Endothelial cell (in vitro differentiated cells): Measurements from ENCODE around the gene ADORA1. TPM values are rescaled to one million over a fixed set of nuclear protein-coding genes. Genes with fewer than 3 reads are reported as not detected.

ENCODE experiments used
- DNase-seq: peaks from one replicate; pipeline ENCODE4 v3.0.0; 2021; ENCODE audit warnings: low spot score
- H3K27ac Mint-ChIP-seq: one replicate; pipeline ENCODE4 v1.8.0; 2021; ENCODE audit warnings: mixed read lengths, inconsistent platforms; ENCODE audit not compliant: unreplicated experiment
- H3K27me3 Mint-ChIP-seq: one replicate; pipeline ENCODE4 v1.8.0; 2021; ENCODE audit warnings: mild to moderate bottlenecking, moderate library complexity, mixed read lengths, inconsistent platforms; ENCODE audit not compliant: unreplicated experiment
- H3K36me3 Mint-ChIP-seq: one replicate; pipeline ENCODE4 v1.8.0; 2021; ENCODE audit warnings: mild to moderate bottlenecking, low read depth, mixed read lengths, inconsistent platforms; ENCODE audit not compliant: unreplicated experiment
- H3K4me1 Mint-ChIP-seq: one replicate; pipeline ENCODE4 v1.8.0; 2021; ENCODE audit warnings: mild to moderate bottlenecking, mixed read lengths, inconsistent platforms; ENCODE audit not compliant: unreplicated experiment
- H3K4me3 Mint-ChIP-seq: one replicate; pipeline ENCODE4 v1.8.0; 2021; ENCODE audit warnings: mild to moderate bottlenecking, mixed read lengths, inconsistent platforms; ENCODE audit not compliant: unreplicated experiment
- H3K9me3 Mint-ChIP-seq: one replicate; pipeline ENCODE4 v1.8.0; 2021; ENCODE audit warnings: mixed read lengths, inconsistent platforms; ENCODE audit not compliant: unreplicated experiment
- CTCF ChIP-seq: fragments of 200-600 bp; sonication (generic); IDR thresholded peaks from one replicate; pipeline ENCODE4 v1.5.0; 2021; ENCODE audit warnings: antibody characterized with exemption; ENCODE audit not compliant: unreplicated experiment
- long read RNA-seq: library from polyadenylated mRNA; unstranded; transcript quantifications from one replicate; pipeline ENCODE4 v2.0.0, GENCODE V29; 2020; ENCODE audit not compliant: unreplicated experiment
- total RNA-seq: library from RNA; stranded (reverse); fragmentation: NEBNext Ultra II Directional; extraction: Animal tissue kit (Norgen Biotek cat#: 25700); gene quantifications from one replicate; pipeline ENCODE4 v1.2.1, GENCODE V29; 2021; ENCODE audit not compliant: unreplicated experiment

The ADORA1 gene
- 16.3 TPM for total RNA-seq
- long read RNA-seq, partial matches to known transcripts: 0 of 2 reads
- long read RNA-seq, other reads (novel, unspliced or antisense): 1 of 2 reads

- peak; percentile 69 for DNase-seq
- Mint-ChIP-seq H3K36me3 (no peaks in the 10 kb centered on the region), H3K4me1 (peaks cover 49% of the 10 kb centered on the region), H3K4me3 (peak within 1 kb of the TSS; percentile 87), H3K9me3 (no peaks in the 10 kb centered on the region), H3K27me3 (peaks cover 23% of the 10 kb centered on the region), H3K27ac (no peak within 1 kb of the TSS)
- no peak for TF ChIP-seq CTCF
Observed at GRCh38 chr1:203127666-203128430, at the start of gene ADORA1. Gene ADORA1, plus strand, starts transcription at chr1:203127726. Its CDS starts 1,116 bp downstream, at chr1:203128842.

GRCh38 chr1:203077956-203078355 is 49.6 kb upstream of the ADORA1 start:
- no peak for TF ChIP-seq CTCF
- peaks cover 5% of the 10 kb centered on the region for H3K27me3 Mint-ChIP-seq
- H3K9me3 Mint-ChIP-seq: no peaks in the 10 kb centered on the region
- DNase-seq: no peak
- peaks cover 52% of the 10 kb centered on the region for H3K4me1 Mint-ChIP-seq
- peaks cover 21% of the 10 kb centered on the region for H3K36me3 Mint-ChIP-seq
- H3K27ac Mint-ChIP-seq: no peak overlapping the region
- no peak overlapping the region for H3K4me3 Mint-ChIP-seq

- Mint-ChIP-seq H3K27ac (no peak overlapping the region), H3K9me3 (no peaks in the 10 kb centered on the region), H3K4me3 (no peak overlapping the region), H3K4me1 (peaks cover 52% of the 10 kb centered on the region), H3K36me3 (peaks cover 16% of the 10 kb centered on the region), H3K27me3 (peaks cover 5% of the 10 kb centered on the region)
- no peak for DNase-seq
- TF ChIP-seq CTCF: no peak
Observed at GRCh38 chr1:203078478-203078877, 49.0 kb upstream of the ADORA1 start.

GRCh38 chr1:203080456-203080855 is 47.1 kb upstream of the ADORA1 start:
- Mint-ChIP-seq H3K27me3 (peaks cover 7% of the 10 kb centered on the region), H3K4me1 (peaks cover 52% of the 10 kb centered on the region), H3K9me3 (no peaks in the 10 kb centered on the region), H3K36me3 (peaks cover 8% of the 10 kb centered on the region), H3K27ac (no peak overlapping the region), H3K4me3 (no peak overlapping the region)
- TF ChIP-seq CTCF: no peak
- no peak for DNase-seq
